ENCODE results near the gene DGCR2.
"Not testable (repeated sequence)": the region's sequence is repeated elsewhere in the genome, so short reads cannot be mapped to it uniquely, and the experiment has no call there.

The DGCR2 gene

GRCh38 chr22:18996376-18996900, 125.8 kb downstream of the DGCR2 start:
- no peak for DNase-seq

- no peak for DNase-seq
Observed at GRCh38 chr22:18995327-18995711, 126.9 kb downstream of the DGCR2 start.

DNA sequence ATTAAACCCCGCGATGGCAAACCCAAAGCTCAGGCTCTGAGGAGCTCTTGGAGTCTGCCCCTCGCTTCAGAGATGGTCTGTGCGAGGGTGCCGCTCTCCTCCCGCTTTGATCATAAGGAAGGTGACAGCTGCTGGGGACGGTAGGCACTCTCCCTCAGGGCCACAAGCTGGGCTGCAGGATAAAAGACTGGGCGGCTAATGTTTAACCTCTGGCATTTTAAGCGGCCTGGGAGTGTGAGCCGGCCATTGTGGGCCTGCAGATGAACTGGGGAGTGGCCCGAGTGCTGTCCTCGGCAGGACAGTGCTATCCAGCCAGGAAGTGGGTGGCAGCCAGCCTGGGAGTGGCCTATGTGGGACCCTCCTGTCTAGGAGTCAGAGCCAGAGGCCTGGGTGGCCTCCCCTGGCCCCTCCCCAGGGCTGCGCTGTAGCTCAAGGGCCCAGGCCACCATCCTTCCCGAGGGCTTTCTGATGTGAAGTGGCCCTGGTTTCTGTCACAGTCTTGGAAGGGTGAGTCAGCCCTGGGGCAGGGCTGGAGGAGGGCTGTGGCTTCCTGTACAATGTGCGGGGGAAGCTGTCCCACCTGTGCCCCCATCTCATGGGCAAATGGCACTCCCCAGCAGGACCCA, 127.4 kb downstream of the DGCR2 start:
- no peak for DNase-seq

GRCh38 chr22:18994056-18994455, 128.2 kb downstream of the DGCR2 start:
- no peak for DNase-seq

GRCh38 chr22:18992543-18993198, 129.5 kb downstream of the DGCR2 start:
- DNase-seq = no peak

- no peak for DNase-seq
Observed at GRCh38 chr22:18991821-18992442, 130.3 kb downstream of the DGCR2 start.

DNA sequence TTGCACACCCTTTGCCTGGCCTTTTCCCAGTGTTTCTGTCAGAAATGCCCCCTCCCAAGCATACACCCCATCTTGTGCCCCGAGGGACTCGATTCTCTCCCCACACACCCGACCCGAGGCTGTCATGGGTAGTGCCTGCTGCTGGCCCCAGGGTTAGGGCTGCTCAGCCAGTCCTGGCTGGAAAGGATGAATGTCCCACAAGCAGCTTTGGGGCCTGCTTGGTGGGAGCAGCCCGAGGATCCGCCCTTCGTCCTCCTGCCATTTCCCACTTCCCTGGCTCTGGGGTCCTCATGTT, 131.1 kb downstream of the DGCR2 start:
- DNase-seq = no peak

GRCh38 chr22:18990355-18991137, 131.7 kb downstream of the DGCR2 start:
- no peak for DNase-seq

DNA sequence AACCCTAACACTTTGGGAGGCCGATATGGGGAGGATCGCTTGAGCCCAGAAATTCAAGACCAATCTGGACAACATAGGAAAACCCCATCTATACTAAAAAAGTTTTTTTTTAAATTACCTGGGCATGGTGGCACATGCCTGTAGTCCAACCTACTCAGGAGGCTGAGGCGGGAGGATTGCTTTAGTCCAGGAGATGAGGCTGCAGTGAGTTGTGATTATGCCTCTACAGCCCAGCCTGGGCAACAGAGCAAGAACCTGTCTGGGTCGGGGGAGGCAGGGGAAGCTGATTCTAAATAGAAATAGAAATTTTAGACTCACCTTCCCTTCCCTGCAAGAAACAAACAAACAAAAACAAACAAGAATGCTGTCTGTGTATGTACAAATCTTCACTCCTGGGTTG, 133.3 kb downstream of the DGCR2 start:
- DNase-seq = no peak

GRCh38 chr22:18987765-18988164, 134.4 kb downstream of the DGCR2 start:
- peak; percentile 8 for DNase-seq

GRCh38 chr22:18987114-18987513, 135.1 kb downstream of the DGCR2 start:
- DNase-seq = not testable (repeated sequence)

Data from suppressor macrophage treated with lipopolysaccharide for 4 hours (primary cell).